ENCODE measurements around the gene MAP7D3. TPM values are rescaled to one million over a fixed set of nuclear protein-coding genes. Genes with fewer than 3 reads are reported as not detected.

MAP7D3 gene
- total RNA-seq, 1 donor from 2014 or later, result 84.7 TPM

DNA sequence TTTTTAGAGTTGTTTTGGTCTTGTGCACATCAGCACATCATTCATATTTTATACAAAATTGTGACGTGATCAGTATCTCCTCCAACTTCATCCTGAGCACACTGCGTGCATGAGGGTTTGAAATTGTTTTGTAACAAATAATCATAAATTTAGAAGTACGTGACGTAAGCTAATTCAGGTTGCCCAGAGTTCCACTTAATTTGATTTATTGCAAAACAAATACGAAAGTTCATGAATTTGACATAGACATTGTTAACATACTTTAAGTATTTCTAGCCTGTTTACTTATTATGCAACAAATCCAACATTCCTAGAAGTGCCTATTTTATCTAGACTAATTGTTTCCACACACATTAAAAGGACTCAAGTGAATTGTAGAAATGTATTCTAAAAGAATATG lies 48.3 kb downstream of the MAP7D3 start:
- Mint-ChIP-seq H3K9me3 (ENCODE audit: unreplicated experiment) (peaks cover 6% of the 10 kb centered on the region), H3K27ac (ENCODE audit: unreplicated experiment) (peak overlapping the region; percentile 93), H3K4me3 (ENCODE audit: unreplicated experiment) (no peak overlapping the region), H3K4me1 (ENCODE audit: unreplicated experiment) (peaks cover 85% of the 10 kb centered on the region), H3K27me3 (ENCODE audit: unreplicated experiment) (no peaks in the 10 kb centered on the region), H3K36me3 (ENCODE audit: unreplicated experiment) (peaks cover 24% of the 10 kb centered on the region)
- DNase-seq (ENCODE audit: extremely low spot score, unreplicated experiment), result no peak
- TF ChIP-seq, protein P1, sequence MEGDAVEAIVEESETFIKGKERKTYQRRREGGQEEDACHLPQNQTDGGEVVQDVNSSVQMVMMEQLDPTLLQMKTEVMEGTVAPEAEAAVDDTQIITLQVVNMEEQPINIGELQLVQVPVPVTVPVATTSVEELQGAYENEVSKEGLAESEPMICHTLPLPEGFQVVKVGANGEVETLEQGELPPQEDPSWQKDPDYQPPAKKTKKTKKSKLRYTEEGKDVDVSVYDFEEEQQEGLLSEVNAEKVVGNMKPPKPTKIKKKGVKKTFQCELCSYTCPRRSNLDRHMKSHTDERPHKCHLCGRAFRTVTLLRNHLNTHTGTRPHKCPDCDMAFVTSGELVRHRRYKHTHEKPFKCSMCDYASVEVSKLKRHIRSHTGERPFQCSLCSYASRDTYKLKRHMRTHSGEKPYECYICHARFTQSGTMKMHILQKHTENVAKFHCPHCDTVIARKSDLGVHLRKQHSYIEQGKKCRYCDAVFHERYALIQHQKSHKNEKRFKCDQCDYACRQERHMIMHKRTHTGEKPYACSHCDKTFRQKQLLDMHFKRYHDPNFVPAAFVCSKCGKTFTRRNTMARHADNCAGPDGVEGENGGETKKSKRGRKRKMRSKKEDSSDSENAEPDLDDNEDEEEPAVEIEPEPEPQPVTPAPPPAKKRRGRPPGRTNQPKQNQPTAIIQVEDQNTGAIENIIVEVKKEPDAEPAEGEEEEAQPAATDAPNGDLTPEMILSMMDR (IDR thresholded peaks at IDR 0.05), result no peak

DNA sequence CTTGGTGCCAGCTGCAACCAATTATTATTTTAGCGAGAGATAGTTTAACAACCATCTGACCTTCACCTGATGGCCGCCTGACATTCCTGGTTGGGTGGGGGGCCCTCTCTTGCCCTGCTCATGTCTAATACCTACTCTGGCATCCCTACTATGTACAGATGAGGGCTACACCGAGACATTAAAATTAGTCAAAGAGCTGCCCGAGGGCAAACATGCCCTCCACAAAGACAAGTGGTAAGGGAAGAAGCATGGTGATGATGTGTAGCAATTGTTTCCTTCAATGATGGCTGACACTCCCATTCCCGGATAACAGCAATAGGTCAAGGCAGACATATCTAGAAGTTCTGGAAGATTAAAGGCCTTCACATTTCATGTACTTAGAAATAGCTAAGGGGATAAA lies 49.6 kb downstream of the MAP7D3 start:
- H3K27ac Mint-ChIP-seq (ENCODE audit: unreplicated experiment), result peak overlapping the region; percentile 93
- TF ChIP-seq, protein P1 (IDR thresholded peaks at IDR 0.05), result no peak
- peaks cover 91% of the 10 kb centered on the region for H3K4me1 Mint-ChIP-seq (ENCODE audit: unreplicated experiment)
- H3K27me3 Mint-ChIP-seq (ENCODE audit: unreplicated experiment), result no peaks in the 10 kb centered on the region
- H3K36me3 Mint-ChIP-seq (ENCODE audit: unreplicated experiment), result peaks cover 16% of the 10 kb centered on the region
- H3K9me3 Mint-ChIP-seq (ENCODE audit: unreplicated experiment), result peaks cover 6% of the 10 kb centered on the region
- DNase-seq (ENCODE audit: extremely low spot score, unreplicated experiment), result no peak
- H3K4me3 Mint-ChIP-seq (ENCODE audit: unreplicated experiment), result no peak overlapping the region

DNA sequence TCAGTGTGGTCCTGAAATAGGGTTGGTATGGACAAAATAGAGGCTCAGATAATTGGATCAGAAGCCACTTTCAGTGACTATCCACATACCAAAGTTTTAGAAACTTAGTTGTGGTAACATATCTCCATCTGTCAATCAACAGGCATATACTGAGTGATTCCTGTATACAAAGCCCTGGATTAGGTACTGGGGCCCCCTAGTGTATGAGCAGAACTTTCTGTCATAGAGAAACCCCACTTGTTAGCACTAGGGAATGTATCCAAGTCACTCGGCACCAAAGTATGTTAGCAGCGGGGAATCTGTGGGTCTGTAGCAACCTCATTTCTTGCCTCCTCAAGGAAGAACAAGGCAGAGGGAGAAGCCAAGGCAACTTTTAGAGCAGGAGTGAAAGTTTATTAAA lies 50.7 kb downstream of the MAP7D3 start:
- H3K27ac Mint-ChIP-seq (ENCODE audit: unreplicated experiment), result peak overlapping the region; percentile 93
- no peak overlapping the region for H3K4me3 Mint-ChIP-seq (ENCODE audit: unreplicated experiment)
- no peak for DNase-seq (ENCODE audit: extremely low spot score, unreplicated experiment)
- H3K36me3 Mint-ChIP-seq (ENCODE audit: unreplicated experiment), result peaks cover 15% of the 10 kb centered on the region
- peaks cover 6% of the 10 kb centered on the region for H3K9me3 Mint-ChIP-seq (ENCODE audit: unreplicated experiment)
- H3K27me3 Mint-ChIP-seq (ENCODE audit: unreplicated experiment), result no peaks in the 10 kb centered on the region
- H3K4me1 Mint-ChIP-seq (ENCODE audit: unreplicated experiment), result peaks cover 94% of the 10 kb centered on the region
- TF ChIP-seq, protein P1 (IDR thresholded peaks at IDR 0.05), result peak; percentile 47

DNA sequence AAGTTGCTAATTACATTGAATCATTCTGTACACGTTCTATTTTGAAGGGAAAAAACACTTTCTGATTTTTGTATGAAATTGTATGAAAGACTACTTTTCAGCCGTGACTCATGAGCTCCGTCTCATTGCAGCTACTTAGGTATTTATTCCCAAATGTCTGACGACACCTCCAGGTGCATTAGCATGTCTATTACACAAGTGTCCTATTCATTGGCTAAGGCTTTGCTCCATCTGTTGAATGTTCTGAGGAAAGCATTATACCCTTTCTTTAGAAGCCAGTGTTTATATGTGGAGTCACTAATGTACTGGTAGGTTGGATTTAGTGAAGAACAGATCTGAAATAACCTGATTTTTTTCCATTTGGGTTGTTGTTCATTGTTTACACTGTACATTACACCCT lies 51.8 kb downstream of the MAP7D3 start:
- peaks cover 18% of the 10 kb centered on the region for H3K36me3 Mint-ChIP-seq (ENCODE audit: unreplicated experiment)
- TF ChIP-seq, protein P1 (IDR thresholded peaks at IDR 0.05), result no peak
- H3K4me1 Mint-ChIP-seq (ENCODE audit: unreplicated experiment), result peaks cover 91% of the 10 kb centered on the region
- H3K27ac Mint-ChIP-seq (ENCODE audit: unreplicated experiment), result peak overlapping the region; percentile 90
- no peaks in the 10 kb centered on the region for H3K27me3 Mint-ChIP-seq (ENCODE audit: unreplicated experiment)
- no peak for DNase-seq (ENCODE audit: extremely low spot score, unreplicated experiment)
- H3K4me3 Mint-ChIP-seq (ENCODE audit: unreplicated experiment), result no peak overlapping the region
- peaks cover 6% of the 10 kb centered on the region for H3K9me3 Mint-ChIP-seq (ENCODE audit: unreplicated experiment)

DNA sequence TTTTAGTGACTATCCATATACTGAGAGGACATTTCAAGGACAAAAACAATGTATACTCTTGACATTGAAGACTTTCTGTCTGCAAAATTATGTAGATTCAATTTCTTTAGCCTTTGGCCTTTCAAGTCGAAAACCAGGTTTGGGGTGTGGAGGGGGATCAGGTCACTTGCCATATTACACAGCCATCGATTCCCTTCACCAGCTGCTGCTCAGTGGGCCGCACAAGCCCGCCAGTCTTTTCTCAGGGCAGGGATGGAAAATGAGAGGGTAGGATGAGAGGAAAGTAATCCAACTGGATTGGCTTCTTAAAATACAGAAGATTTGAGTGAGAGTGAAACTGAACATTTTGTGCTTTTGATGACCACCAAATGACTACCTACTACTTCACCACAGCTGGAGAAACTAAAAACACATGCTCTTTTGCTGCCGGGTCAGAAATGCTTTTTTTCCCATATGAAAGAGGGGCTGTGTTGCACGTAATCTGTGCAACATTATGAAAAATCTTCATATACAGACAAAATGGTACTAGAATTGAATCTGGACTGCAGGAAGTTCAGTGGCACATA lies 52.4 kb downstream of the MAP7D3 start:
- peak overlapping the region; percentile 90 for H3K27ac Mint-ChIP-seq (ENCODE audit: unreplicated experiment)
- peaks cover 21% of the 10 kb centered on the region for H3K36me3 Mint-ChIP-seq (ENCODE audit: unreplicated experiment)
- no peaks in the 10 kb centered on the region for H3K27me3 Mint-ChIP-seq (ENCODE audit: unreplicated experiment)
- TF ChIP-seq, protein P1 (IDR thresholded peaks at IDR 0.05), result no peak
- no peak for DNase-seq (ENCODE audit: extremely low spot score, unreplicated experiment)
- H3K4me1 Mint-ChIP-seq (ENCODE audit: unreplicated experiment), result peaks cover 91% of the 10 kb centered on the region
- peaks cover 10% of the 10 kb centered on the region for H3K9me3 Mint-ChIP-seq (ENCODE audit: unreplicated experiment)
- peak overlapping the region; percentile 40 for H3K4me3 Mint-ChIP-seq (ENCODE audit: unreplicated experiment)

All from osteocyte (in vitro differentiated cells).